Fibroblast of skin of left quadriceps (primary cell): ENCODE results near the gene INF2.
"Not testable (repeated sequence)": the region's sequence is repeated elsewhere in the genome, so short reads cannot be mapped to it uniquely, and the experiment has no call there.

Experiments used
- DNase-seq, 2 experiments: peaks; one replicate each; pipeline ENCODE4 v3.0.0-alpha.2; 2013; ENCODE audit warnings: low read depth in 2 of 2

The INF2 gene

DNA sequence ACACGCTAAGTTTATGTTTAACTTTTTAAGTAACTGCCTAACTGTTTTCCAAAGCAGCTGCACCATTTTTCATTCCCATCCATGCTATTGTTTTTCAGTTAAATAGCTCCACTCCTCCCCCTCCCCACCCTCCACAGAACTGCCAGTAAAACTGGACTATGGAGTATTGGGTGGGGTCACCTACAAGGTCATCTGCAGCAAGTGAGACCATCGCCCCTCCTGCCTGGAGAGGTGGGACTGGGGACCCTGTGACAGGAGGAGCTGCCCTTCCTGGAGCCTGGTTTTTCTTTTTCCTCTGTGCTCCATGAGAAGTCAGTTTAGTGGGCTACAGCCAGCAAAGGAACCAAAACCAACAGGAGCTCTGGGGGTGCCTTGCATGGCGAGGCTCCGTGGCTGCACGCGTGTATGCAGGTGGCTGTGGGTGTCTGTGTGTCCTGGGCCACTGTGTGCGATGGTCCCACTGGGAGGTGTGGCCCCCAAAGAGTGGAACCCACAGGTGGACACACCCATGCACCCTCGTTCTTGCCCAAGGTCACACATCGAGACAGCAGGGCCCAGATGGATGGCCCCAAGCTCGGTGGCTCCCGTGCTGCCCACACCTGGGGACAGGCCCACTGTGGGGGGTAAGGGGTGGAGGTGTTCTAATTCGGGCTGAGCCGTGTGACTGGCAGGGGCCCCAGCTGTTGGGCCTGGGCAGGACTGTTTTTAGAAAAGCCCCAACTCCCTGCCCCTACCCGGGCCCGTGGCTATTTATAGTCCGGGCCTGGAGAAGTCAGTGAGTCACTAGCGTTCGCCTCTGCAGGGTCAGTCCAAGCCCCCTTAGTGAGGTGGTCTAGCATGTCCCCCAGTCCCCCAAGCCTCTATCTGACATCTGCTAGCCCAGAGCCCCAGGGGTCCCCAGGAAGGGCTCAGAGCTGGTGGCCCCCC lies 32.4 kb downstream of the INF2 start:
- no peak for DNase-seq

DNA sequence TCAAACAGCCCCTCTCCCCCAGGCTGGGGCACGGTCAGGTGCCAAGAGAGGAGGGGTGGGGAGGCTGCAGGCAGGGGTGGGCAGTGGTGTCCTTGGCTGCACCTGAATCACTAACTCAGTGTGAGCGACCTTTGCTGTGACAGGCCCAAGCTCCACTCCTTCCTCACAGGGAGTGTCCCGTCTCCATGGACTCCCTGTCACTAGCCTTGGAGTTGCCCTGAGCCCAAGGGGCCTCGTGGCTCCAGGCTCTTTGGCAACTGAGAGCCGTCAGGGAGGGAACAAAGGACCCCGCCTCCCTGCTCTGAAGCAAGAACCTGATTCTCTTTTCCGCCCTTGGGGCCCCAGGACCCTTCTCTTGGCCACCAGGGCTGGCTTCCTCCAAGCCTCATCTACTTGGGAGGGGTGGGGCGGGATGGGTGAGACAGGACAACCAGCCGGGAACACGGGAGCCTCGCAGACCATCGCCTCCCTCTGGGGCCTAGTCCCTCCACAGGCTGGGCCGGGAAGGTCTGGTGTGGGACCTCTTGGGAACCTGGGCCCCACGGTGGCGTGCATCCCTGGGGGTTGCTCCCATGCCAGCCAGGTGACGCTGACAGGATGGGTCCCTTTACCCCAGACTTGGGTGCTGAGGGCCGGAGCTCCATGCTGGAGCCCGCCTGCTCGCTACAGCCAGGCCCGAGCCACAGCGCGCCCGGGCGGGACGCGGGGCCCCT lies 33.7 kb downstream of the INF2 start:
- DNase-seq: no peak

DNA sequence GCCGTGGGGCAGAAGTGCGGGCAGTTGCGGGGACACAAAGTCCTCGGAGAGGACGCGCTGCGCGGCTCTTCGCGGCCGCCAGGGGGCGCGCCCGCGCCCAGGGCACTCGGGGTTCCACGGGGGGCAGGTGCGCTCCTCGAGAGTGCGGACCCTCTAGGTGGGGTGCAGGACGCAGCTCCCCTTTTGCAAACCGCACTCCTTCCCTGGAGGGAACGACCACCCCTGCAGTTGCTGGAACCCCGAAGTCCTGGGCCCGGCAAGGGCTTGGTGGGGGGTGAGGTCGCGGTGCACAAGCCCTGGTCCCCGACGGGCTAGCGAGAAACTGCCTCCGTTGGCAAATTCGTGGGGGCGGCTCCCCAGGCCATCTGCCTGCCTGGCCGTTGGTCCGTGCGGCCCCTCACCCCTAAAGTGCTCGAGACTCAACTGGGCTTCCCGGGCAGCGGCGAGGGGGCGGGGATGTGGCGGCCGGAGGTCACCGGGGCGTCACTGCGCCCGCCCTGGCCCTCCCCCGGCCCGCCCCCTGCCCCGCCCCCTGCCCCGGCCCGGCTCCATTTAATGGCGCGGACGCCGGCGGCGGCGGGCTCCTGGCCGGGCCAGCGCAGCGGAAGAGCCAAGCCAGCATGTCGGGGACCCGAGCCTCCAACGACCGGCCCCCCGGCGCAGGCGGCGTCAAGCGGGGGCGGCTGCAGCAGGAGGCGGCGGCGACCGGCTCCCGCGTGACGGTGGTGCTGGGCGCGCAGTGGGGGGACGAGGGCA lies 34.4 kb downstream of the INF2 start, which contains the start of gene ADSS1:
ADSS1 (plus strand) TSS at position 579 of the 756 bp plus-strand sequence; CDS start at position 621, 42 bp downstream.
- DNase-seq: no peak

DNA sequence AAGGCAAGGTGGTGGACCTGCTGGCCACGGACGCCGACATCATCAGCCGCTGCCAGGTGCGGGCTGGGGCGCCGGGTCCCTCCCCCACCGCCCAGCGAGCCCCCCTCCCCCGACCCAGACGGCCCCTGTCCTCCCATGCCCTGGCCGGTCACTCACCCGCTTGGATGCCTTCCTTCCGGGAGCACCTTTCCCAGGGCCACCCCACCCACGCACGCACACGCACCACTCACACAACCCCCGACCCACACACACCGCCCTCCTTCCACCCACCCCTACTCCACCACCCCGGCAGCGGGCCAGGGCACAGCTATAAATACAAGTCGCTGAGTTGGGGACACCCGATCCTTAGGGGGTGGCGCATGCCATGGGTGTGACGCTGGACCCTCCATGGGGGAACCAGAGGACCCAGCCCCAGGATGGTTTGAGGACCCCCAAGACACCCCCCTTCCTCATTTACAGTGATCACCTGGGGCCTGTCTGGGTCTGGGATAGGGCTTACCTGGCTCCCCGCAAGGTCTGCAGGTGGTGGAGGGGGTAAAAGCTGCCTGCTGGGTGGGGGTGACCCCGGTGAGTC lies 35.1 kb downstream of the INF2 start:
- no peak for DNase-seq

DNA sequence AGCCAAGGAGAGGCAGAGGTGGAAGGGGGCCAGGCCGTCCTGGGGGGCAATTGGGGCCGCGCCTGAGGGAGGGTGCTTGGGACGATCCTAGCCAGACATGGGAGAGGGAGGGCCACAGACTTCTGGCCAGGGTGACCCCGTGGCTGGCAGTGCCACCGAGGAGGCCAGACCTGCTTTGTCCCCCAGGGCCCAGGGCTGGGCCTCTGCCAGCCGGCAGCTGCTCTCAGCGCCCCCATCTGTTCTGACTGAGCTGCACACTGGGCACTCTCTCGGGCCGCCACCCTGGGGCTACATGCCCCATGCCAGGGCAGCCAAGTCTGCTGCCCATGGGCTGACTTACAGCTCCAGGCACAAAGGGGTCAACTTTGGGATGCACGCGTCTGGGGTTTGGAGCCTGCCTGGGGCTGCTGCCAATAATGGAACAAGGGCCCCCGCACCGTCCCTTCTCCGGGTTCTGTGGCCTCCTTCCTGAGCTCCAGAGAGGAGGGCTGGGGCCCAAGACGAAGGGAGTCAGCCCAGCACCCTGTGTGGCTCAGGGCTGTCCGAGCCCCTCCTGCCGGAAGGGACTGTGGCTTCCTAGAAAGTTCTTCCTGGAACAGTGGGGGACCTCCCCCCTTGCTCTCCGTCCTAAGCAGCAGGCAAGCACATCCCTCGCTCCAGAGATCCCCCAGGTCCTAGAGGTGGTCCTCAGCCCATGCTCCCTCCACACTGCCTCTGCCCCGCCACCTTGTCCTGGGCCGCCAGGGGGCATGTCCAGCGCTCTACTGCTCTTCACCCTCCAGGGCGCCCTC lies 35.8 kb downstream of the INF2 start:
- peak in 1 of 2 experiments; percentile 15 for DNase-seq

DNA sequence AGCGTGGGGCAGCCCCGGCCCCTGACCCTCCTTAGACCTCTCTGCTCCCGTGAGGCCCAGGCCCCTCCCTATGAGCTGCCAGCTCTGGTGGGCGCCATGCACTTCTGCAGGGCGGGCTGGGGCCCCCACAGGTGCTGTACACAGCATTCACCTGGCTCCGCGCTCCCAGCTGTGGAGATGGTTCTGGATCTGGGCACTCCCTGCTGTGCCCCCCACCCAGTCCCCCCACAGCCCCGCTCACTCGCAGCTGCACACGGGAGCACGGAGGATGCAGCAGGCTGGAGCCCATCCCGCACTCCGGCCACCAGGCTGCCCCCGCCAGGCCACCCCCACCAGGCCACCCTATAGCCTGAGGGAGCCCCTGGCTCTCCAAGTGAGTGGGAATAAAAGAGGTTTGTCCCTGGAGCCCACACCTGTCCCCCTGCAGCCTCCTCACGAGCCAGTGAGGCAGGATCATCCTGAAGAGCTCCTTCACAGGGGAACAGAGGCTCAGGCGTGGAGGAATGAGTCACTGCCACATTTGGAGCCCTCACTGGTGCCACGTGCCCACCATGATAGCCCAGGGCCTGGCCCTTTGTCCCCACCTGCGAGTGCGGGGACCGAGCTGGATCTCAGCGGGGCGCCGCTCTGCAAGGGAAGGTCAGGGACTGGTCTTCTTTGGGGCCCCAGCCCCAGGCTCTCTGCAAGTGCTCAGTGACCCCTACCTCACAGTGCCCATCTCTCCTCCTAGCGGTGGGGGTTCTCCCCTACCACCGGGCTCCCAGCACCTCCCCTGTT lies 36.5 kb downstream of the INF2 start:
- DNase-seq: no peak

DNA sequence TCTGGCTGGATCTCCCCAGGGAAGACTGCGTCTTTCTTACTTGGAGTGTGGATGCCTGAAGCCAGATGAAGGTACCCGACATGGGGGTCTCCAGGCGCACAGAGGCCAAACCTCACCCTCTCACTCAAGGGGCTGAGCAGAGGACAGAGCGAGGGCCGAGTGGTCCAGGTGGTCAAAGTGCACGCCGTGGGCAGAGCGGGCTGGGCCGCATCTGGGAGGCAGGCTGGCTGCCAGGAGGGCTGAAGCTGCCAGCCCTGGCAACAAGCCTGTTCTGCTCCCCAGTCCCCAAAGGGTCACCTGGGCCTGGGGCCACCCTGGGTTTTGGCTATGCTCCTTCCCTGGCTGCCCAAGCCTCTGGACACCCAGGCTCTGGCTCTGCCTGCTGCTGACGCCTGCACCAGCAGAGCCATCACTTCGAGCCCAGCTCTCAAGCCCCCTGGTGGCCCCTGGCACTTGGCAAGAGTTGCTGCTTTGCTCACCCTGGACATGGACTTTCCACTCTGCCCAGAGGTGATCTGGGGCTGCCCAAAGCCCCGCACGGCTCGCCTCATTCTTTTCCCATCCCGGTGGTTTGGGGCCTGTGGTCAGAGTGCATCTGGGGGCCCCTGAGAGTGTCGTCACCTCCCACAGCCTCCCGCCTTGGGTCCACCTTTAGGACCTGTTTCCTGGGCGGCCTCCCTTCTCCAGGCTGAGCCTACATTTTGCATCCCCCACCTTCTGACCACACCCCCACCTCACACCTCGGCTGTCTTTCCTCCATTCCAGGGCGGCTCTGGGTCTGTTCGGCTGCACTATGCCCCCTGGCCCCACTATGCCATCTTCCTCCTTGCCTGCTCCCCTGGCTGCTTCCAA lies 37.4 kb downstream of the INF2 start:
- DNase-seq: no peak

DNA sequence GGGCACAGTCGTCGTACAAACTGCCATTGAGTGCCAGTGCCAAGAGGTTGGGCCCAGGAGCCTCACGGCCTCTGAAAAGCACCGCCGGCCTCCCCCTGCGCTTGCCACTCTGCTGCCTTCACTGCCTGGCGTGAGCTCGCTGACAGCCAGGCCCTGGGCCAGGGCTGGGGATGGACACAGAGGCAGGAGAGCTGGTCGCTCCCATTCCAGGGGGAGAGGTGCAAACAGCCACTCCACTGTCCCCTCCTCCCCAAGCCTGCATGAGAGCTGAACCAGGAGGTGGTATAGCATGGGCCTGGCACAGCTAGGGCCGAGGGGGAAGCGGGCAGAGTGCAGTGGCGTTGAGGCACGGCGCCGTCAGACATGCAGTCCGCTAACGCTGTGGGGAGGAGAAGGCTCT lies 39.2 kb downstream of the INF2 start:
- no peak for DNase-seq

DNA sequence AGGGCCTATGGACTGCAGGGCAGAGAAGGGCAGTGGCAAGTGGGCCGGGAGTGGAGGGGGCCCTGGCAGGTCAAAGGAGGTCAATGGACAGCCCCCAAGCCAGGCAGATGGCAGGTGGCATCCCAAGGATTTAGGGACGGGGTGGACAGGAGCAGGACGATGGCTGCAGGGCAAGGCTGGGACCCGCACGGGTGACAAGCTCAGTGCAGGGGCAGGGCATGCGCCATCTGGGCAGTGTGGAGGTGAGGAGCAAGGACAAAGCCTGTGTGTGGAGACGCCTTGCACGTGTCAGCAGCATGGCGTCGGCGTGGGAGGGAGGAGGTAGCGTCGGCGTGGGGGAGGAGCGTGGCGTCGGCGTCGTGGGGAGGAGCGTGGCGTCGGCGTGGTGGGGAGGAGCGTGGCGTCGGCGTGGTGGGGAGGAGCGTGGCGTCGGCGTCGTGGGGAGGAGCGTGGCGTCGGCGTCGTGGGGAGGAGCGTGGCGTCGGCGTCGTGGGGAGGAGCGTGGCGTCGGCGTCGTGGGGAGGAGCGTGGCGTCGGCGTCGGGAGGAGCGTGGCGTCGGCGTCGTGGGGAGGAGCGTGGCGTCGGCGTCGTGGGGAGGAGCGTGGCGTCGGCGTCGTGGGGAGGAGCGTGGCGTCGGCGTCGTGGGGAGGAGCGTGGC lies 39.9 kb downstream of the INF2 start:
- DNase-seq: not testable (repeated sequence)

DNA sequence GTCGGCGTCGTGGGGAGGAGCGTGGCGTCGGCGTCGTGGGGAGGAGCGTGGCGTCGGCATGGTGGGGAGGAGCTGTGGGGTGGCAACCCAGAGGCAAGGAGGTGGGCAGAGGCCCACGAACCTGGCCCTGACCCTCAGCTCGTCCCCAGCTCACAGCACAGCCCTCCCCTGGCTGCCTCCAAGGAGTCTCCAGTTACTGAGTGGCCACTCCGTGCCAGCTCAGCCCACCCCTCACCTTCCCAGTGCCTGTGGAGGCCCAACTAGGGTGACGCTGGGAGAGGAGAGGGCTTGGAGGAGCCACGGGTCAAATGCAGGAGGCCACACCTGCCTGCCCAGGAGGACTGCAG lies 40.4 kb downstream of the INF2 start:
- DNase-seq: no peak

DNA sequence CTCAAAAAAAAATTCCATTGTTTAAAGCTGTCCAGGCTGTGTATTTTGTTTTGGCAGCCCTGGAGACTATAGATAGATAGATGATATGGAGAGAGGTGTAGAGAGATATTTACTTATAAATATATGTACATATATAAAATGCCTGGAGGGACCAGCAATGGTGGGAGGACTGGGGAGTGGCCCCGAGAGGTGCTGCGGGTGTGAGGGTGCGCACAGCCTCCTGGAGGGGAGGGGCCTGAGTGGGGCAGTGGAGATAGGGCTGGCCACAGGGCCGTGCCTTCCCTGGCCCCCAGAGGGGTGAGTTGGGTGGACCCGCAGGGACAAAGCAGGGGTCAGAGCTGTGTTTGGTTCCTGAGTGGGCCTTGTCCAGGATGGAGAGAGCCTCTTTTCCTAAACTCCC lies 41.1 kb downstream of the INF2 start:
- no peak for DNase-seq

DNA sequence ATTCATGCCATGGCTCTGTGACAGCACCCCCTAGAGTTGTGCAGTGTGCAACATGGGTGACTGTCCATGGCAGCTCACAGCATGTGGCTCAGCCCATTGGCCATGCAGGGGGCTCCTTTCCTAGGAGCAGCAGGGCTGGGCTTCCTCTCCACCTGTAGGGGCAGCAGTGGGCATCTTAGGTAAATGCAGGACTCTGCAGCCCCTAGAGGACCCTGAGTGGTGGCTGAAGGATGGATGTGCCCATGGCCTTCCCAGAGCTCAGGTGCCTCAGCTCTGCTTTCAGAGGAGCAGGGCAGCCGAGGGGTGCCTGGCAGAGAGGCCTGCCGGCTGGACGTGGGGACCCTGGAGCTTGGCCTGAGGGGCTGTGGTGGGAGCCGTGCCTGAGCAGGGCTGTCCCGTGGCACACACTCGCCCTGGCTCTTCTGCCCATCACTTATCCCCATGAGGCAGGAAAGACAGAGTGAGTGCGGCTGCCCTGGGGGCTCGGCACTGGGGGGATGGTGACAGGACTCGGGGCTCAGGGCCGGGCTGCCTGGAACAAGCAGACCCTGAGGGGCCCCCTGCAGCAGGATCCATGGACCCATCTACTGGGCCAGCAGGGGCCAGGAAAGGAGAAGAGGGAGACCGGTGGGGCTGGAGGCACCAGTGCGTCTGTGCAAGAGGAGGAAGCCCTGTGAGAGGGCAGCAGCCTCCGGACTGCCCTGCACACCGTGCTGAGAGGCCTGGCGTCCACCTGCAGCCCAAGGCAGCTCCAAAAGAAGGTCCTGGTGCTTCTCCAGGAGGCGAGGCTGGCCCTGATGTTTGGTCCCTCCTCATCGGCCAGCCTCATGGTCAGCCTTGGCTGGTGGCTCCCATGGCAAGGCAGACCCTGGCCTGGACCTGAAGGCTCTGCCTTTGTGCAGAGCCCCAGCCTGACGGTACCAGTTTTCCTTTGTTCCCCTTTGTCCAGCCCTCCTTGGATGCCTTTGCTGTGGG lies 42.2 kb downstream of the INF2 start:
- DNase-seq: no peak

DNA sequence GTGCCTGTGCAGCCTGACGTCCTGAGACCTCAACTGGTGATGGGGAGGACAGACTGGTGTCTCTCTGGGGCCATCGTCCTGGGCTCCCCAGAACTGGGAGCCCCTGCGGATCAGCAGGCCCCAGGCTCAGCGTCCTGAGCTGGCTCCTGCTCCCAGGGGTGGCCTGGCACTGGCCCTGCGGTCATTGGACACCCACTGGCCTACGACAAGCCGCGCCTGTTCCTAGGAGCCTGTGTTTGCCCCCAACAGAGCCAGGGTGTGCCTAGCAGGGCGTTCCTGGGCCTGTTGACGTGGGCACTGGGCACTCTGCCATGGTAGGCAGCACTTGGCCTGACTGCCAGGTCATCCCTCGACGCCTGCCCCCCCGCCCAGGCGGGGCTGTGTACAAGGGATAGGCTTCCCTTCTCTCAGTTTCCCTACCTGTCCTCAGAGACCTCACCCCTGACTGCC lies 43.0 kb downstream of the INF2 start:
- DNase-seq: no peak

DNA sequence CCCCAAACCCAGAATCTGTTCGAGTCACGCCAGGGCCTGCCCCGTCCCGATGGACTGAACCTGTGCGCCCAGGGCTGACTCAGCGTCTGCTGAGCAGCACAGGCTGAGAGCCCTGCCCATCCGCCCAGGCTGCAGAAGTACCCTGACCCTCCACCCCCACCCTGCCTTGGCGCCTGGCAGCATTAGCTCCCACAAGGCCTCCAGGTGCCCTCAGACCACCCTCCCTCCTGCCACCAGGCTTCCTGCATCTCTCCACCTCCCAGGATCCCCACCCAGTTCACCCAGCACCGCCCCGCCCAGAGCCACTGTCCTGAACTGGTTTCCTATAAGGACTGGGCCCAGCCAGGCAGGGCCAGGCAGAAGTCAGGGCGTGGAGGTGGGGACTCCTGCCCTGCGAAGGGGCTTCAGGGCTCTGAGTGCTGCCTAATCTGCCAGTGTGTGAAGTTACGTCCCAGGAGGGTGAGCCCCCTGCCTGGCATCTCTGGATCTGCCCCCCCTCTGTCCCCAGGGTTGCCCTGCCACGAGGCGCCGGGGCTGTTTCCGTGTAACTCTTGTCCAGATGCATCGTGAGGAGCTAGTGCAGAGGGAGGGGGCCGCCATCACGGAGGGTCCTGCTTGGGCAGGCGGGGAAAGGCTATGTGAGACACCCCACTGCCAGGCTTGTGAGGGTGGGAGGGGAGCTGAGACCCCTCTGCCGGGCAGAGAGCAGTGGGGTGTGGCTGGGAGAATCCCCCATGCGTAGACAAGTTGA lies 43.7 kb downstream of the INF2 start:
- DNase-seq: no peak

DNA sequence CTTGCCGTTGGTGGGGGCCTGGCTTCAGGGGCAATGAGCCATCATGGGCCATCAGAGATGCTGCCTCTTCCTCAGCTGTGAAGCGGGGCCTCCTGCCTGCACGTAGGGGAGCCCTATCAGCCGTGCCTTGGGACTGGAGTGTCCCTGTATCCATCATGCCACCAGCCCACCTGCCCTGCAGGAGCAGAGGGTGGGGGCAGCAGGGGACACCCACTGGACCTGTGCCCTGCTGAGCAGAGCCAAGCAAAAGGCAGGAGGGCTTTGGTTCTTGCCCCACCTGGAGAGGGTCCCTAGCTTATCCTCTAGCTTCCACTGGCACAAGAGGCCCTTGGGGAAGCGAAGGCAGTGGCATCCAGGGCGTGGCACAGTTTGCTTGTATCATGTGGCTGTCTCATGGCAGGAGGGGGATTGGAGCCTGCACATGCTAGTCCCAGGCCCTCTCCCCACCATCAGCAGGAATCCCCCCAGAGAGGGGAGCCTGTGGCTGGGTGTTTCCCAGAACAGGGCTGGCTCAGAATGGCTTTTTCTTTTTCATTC lies 44.7 kb downstream of the INF2 start:
- DNase-seq: no peak

DNA sequence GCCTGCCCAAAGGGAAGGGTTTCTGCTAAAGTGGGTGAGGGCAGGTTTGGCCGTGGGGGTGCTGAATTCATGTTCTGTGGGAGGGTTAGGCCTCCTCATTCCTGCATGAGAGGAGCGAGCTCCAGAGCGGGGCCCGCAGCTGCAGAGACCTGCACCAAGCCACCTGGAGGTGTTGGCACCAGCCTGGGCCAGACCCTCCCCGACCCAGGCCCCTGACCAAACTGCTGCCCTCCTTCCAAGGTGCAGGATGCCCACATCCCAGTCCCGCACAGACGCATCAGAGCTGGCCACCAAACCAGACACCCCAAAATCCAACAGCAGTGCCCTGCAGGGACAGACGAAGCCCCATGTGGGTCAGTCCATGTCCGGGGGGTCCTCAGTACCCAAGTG lies 45.2 kb downstream of the INF2 start:
- no peak for DNase-seq
